H9 (cell line): Measurements from ENCODE around the gene BTRC. TPM values are rescaled to one million over a fixed set of nuclear protein-coding genes. Genes with fewer than 3 reads are reported as not detected.

Experiments used
- DNase-seq: peaks from one replicate; pipeline ENCODE4 v3.0.0-alpha.2; 2017
- H2AFZ ChIP-seq: one replicate; pipeline ENCODE4 v1.6.1; 2013; ENCODE audit warnings: mild to moderate bottlenecking, low read length, control low read depth, moderate library complexity
- H2AK5ac ChIP-seq: 2 replicates; pipeline ENCODE4 v1.6.1; 2013; ENCODE audit warnings: low read length, control low read depth, mixed read lengths; ENCODE audit not compliant: insufficient read length
- H2BK120ac ChIP-seq: one replicate; pipeline ENCODE4 v1.6.1; 2013; ENCODE audit warnings: low read depth, mild to moderate bottlenecking, low read length, control low read depth, inconsistent platforms; ENCODE audit not compliant: poor library complexity, severe bottlenecking
- H2BK12ac ChIP-seq: 2 replicates; pipeline ENCODE4 v1.6.1; 2013; ENCODE audit warnings: low read length, control low read depth, mixed read lengths, low read depth; ENCODE audit not compliant: insufficient read length
- H2BK15ac ChIP-seq: 2 replicates; pipeline ENCODE4 v1.6.1; 2013; ENCODE audit warnings: low read depth, low read length, control low read depth
- H2BK20ac ChIP-seq: one replicate; pipeline ENCODE4 v1.6.1; 2013; ENCODE audit warnings: low read depth, mild to moderate bottlenecking, low read length, control low read depth, inconsistent platforms; ENCODE audit not compliant: poor library complexity, severe bottlenecking
- H2BK5ac ChIP-seq: 2 replicates; pipeline ENCODE4 v1.6.1; 2013; ENCODE audit warnings: low read length, control low read depth, mixed read lengths; ENCODE audit not compliant: insufficient read length
- H3K14ac ChIP-seq: 2 replicates; pipeline ENCODE4 v1.6.1; 2013; ENCODE audit warnings: low read length, control low read depth; ENCODE audit not compliant: insufficient read depth
- H3K18ac ChIP-seq: 2 replicates; pipeline ENCODE4 v1.6.1; 2013; ENCODE audit warnings: low read depth, mild to moderate bottlenecking, mixed read lengths, low read length, control low read depth; ENCODE audit not compliant: insufficient read length
- H3K23ac ChIP-seq: 2 replicates; pipeline ENCODE4 v1.6.1; 2013; ENCODE audit warnings: low read length, control low read depth, mixed read lengths, low read depth; ENCODE audit not compliant: insufficient read length
- H3K23me2 ChIP-seq: 2 replicates; pipeline ENCODE4 v1.6.1; 2013; ENCODE audit warnings: low read depth, mild to moderate bottlenecking, mixed read lengths, low read length, control low read depth; ENCODE audit not compliant: insufficient read length, poor library complexity, severe bottlenecking
- H3K27ac ChIP-seq: 2 replicates; pipeline ENCODE4 v1.5.1; 2013; ENCODE audit warnings: low read length, control low read depth, mixed read lengths, low read depth; ENCODE audit not compliant: insufficient read length
- H3K27me3 ChIP-seq: 2 replicates; pipeline ENCODE4 v1.6.1; 2013; ENCODE audit warnings: low read length, control low read depth, inconsistent platforms; ENCODE audit not compliant: insufficient read depth
- H3K4ac ChIP-seq: 2 replicates; pipeline ENCODE4 v1.6.1; 2013; ENCODE audit warnings: low read depth, mild to moderate bottlenecking, control low read depth, inconsistent platforms, low read length, moderate library complexity
- H3K4me1 ChIP-seq: 2 replicates; pipeline ENCODE4 v1.6.1; 2013; ENCODE audit warnings: low read length, control low read depth, inconsistent platforms; ENCODE audit not compliant: insufficient read depth
- H3K4me2 ChIP-seq: 2 replicates; pipeline ENCODE4 v1.6.1; 2013; ENCODE audit warnings: low read length, control low read depth, mixed read lengths; ENCODE audit not compliant: insufficient read length, insufficient read depth
- H3K56ac ChIP-seq: 2 replicates; pipeline ENCODE4 v1.6.1; 2013; ENCODE audit warnings: low read depth, mild to moderate bottlenecking, mixed read lengths, low read length, control low read depth; ENCODE audit not compliant: insufficient read length
- H3K79me1 ChIP-seq: 2 replicates; pipeline ENCODE4 v1.6.1; 2013; ENCODE audit warnings: low read depth, mild to moderate bottlenecking, moderate library complexity, low read length, control low read depth, inconsistent platforms; ENCODE audit not compliant: insufficient read depth, poor library complexity, severe bottlenecking
- H3K79me2 ChIP-seq: 2 replicates; pipeline ENCODE4 v1.6.1; 2013; ENCODE audit warnings: low read length, control low read depth, inconsistent platforms; ENCODE audit not compliant: insufficient read depth
- H3K9ac ChIP-seq: 2 replicates; pipeline ENCODE4 v1.6.1; 2013; ENCODE audit warnings: low read length, control low read depth, mixed read lengths; ENCODE audit not compliant: insufficient read length; ENCODE audit errors: extremely low read depth
- H3K9me3 ChIP-seq: one replicate; pipeline ENCODE4 v1.6.1; 2013; ENCODE audit warnings: low read depth, low read length, inconsistent platforms; ENCODE audit not compliant: control insufficient read depth
- H3T11ph ChIP-seq: one replicate; pipeline ENCODE4 v1.6.1; 2013; ENCODE audit warnings: mild to moderate bottlenecking, low read length, control low read depth, inconsistent platforms
- H4K20me1 ChIP-seq: one replicate; pipeline ENCODE4 v1.6.1; 2013; ENCODE audit not compliant: control insufficient read depth, insufficient read length, insufficient read depth
- H4K5ac ChIP-seq: 2 replicates; pipeline ENCODE4 v1.6.1; 2013; ENCODE audit warnings: low read depth, mild to moderate bottlenecking, mixed read lengths, low read length, control low read depth; ENCODE audit not compliant: insufficient read length
- H4K8ac ChIP-seq: replicated peaks from 2 replicates; pipeline ENCODE4 v1.6.1; 2013; ENCODE audit warnings: low read length, control low read depth, mixed read lengths, low read depth; ENCODE audit not compliant: insufficient read length
- H4K91ac ChIP-seq: 2 replicates; pipeline ENCODE4 v1.6.1; 2013; ENCODE audit warnings: low read depth, mild to moderate bottlenecking, moderate library complexity, mixed read lengths, low read length, control low read depth; ENCODE audit not compliant: insufficient read length
- H3K27ac Mint-ChIP-seq, 3 experiments: 2 replicates in 2 of 3; 3 replicates in 1 of 3; pipeline ENCODE4 v1.8.0; 2020 to 2021; ENCODE audit warnings: mixed read lengths in 3 of 3, mild to moderate bottlenecking in 1 of 3, moderate library complexity in 1 of 3
- H3K27me3 Mint-ChIP-seq: 2 replicates; pipeline ENCODE4 v1.8.0; 2021; ENCODE audit warnings: low read depth, mild to moderate bottlenecking, moderate library complexity, mixed read lengths
- H3K36me3 Mint-ChIP-seq, 3 experiments: 2 replicates in 2 of 3; 3 replicates in 1 of 3; pipeline ENCODE4 v1.8.0; 2020 to 2021; ENCODE audit warnings: low read depth in 3 of 3, mixed read lengths in 3 of 3; ENCODE audit not compliant: insufficient read depth in 1 of 3
- H3K4me1 Mint-ChIP-seq, 2 experiments: 2 replicates each; pipeline ENCODE4 v1.8.0; 2020; ENCODE audit warnings: mixed read lengths in 2 of 2
- H3K4me3 Mint-ChIP-seq, 2 experiments: 2 replicates in 1 of 2; 3 replicates in 1 of 2; pipeline ENCODE4 v1.8.0; 2020 to 2021; ENCODE audit warnings: mild to moderate bottlenecking in 2 of 2, mixed read lengths in 2 of 2, moderate library complexity in 1 of 2
- H3K9me3 Mint-ChIP-seq, 2 experiments: 2 replicates in 1 of 2; 3 replicates in 1 of 2; pipeline ENCODE4 v1.8.0; 2020; ENCODE audit warnings: mild to moderate bottlenecking in 2 of 2, mixed read lengths in 2 of 2, moderate library complexity in 1 of 2
- WGBS: extraction: QIAGEN DNeasy Blood & Tissue Kit; methylation state at CpG from one replicate; pipeline ENCODE4 v1.1.7; 2013; ENCODE audit warnings: missing lambda C conversion rate, low lambda C conversion rate, mixed read lengths; ENCODE audit not compliant: insufficient read length; ENCODE audit errors: extremely low coverage; 5-methylcytosine and 5-hydroxymethylcytosine counted together
- total RNA-seq: library from RNA; stranded (reverse); gene quantifications from 2 replicates; pipeline ENCODE4 v1.2.1, GENCODE V29; 2021
- TF ChIP-seq, protein P1 (sequence below): fragments of 200-600 bp; sonication (generic); conservative IDR thresholded peaks from 3 replicates; pipeline ENCODE4 v1.8.0; 2021; ENCODE audit warnings: antibody characterized with exemption, mild to moderate bottlenecking

Gene BTRC
- total RNA-seq, 1 experiment from 2014 or later = 24.2 TPM

DNA sequence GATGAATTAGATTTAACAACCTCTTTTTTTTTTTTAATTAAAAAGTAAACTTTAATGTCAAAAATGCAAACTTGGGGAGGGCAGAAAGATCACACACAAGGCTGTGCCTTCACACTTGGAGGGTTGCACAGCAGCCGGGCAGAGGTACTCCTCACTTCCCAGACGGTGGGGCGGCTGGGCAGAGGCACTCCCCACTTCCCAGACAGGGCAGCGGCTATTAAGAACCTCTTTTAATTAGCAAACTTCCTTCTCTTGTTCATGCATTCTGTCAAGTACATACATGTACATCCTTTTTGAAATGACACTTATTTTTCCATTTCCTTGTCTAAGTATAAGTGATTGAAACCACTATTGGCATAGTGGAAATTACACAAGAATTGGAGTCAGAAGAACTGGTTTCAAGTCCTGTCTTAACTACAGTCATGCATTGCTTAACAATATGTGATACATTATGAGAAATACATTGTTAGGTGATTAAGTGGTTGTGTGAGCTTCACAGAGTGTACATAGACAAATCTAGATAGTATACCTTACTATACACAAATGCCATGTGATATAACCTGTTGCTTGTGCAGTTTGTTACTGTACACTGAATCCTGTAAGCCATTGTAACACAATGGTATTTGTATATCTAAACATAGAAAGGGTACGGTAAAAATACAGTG lies 26.5 kb downstream of the BTRC start:
- H2AFZ ChIP-seq = no peak overlapping the region
- no peak overlapping the region for H3K18ac ChIP-seq
- no peak overlapping the region for H4K91ac ChIP-seq
- no peak overlapping the region for H3K27ac ChIP-seq
- no peaks in the 10 kb centered on the region for H3K9me3 Mint-ChIP-seq
- H3T11ph ChIP-seq = no peak overlapping the region
- H3K4ac ChIP-seq = no peak overlapping the region
- H2BK20ac ChIP-seq = no peak overlapping the region
- no peaks in the 10 kb centered on the region; the same call in 1 of the 2 replicates for H3K79me2 ChIP-seq
- no peak overlapping the region for H3K23ac ChIP-seq
- no peak overlapping the region for H2BK15ac ChIP-seq
- no peaks in the 10 kb centered on the region for H3K36me3 Mint-ChIP-seq
- no peak overlapping the region for H2BK5ac ChIP-seq
- no peak overlapping the region for H3K9ac ChIP-seq
- no peak overlapping the region for H2BK120ac ChIP-seq
- H3K56ac ChIP-seq = no peak overlapping the region
- H4K8ac ChIP-seq = no peak overlapping the region
- no peak overlapping the region for H3K4me2 ChIP-seq
- H3K4me3 Mint-ChIP-seq = no peak overlapping the region
- H3K9me3 ChIP-seq = no peaks in the 10 kb centered on the region
- no peak overlapping the region for H2AK5ac ChIP-seq
- H3K4me1 Mint-ChIP-seq = no peaks in the 10 kb centered on the region
- H4K20me1 ChIP-seq = no peaks in the 10 kb centered on the region
- H3K27ac Mint-ChIP-seq = no peak overlapping the region
- H4K5ac ChIP-seq = no peak overlapping the region
- no peaks in the 10 kb centered on the region for H3K27me3 ChIP-seq
- DNase-seq = no peak
- no peak overlapping the region for H2BK12ac ChIP-seq
- no peaks in the 10 kb centered on the region for H3K4me1 ChIP-seq
- WGBS = no CpG with 5 or more reads among the region's 5 CpGs
- H3K79me1 ChIP-seq = no peaks in the 10 kb centered on the region
- H3K27me3 Mint-ChIP-seq = no peaks in the 10 kb centered on the region
- TF ChIP-seq, protein P1, sequence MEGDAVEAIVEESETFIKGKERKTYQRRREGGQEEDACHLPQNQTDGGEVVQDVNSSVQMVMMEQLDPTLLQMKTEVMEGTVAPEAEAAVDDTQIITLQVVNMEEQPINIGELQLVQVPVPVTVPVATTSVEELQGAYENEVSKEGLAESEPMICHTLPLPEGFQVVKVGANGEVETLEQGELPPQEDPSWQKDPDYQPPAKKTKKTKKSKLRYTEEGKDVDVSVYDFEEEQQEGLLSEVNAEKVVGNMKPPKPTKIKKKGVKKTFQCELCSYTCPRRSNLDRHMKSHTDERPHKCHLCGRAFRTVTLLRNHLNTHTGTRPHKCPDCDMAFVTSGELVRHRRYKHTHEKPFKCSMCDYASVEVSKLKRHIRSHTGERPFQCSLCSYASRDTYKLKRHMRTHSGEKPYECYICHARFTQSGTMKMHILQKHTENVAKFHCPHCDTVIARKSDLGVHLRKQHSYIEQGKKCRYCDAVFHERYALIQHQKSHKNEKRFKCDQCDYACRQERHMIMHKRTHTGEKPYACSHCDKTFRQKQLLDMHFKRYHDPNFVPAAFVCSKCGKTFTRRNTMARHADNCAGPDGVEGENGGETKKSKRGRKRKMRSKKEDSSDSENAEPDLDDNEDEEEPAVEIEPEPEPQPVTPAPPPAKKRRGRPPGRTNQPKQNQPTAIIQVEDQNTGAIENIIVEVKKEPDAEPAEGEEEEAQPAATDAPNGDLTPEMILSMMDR = no peak
- no peak overlapping the region for H3K14ac ChIP-seq
- H3K23me2 ChIP-seq = no peaks in the 10 kb centered on the region
